GM19324 (cell line): ENCODE data around the gene DHRS7C.

ENCODE experiments used
- ATAC-seq: cut with Tn5 transposase; IDR thresholded peaks from one replicate; pipeline ENCODE4 v1.9.1; 2021; ENCODE audit warnings: mild to moderate bottlenecking, moderate library complexity; ENCODE audit not compliant: unreplicated experiment, low FRiP score

DHRS7C gene

GRCh38 chr17:9767432-9767991 is 23.9 kb downstream of the DHRS7C start:
- ATAC-seq = no peak

- ATAC-seq = no peak
Measured at GRCh38 chr17:9766970-9767369, 24.4 kb downstream of the DHRS7C start.

GRCh38 chr17:9765322-9765721 is 26.1 kb downstream of the DHRS7C start:
- no peak for ATAC-seq

- ATAC-seq = no peak
Measured at GRCh38 chr17:9763643-9764042, 27.7 kb downstream of the DHRS7C start.

GRCh38 chr17:9760266-9760665 is 31.1 kb downstream of the DHRS7C start:
- ATAC-seq = no peak

GRCh38 chr17:9755083-9755482 is 36.3 kb downstream of the DHRS7C start:
- no peak for ATAC-seq

GRCh38 chr17:9750524-9750923 is 40.9 kb downstream of the DHRS7C start:
- no peak for ATAC-seq

GRCh38 chr17:9729735-9730420 is 61.5 kb downstream of the DHRS7C start:
- ATAC-seq = no peak

GRCh38 chr17:9729034-9729650 is 62.2 kb downstream of the DHRS7C start:
- ATAC-seq = no peak

- ATAC-seq = no peak
Measured at GRCh38 chr17:9728564-9728963, 62.8 kb downstream of the DHRS7C start.

- no peak for ATAC-seq
Measured at GRCh38 chr17:9728005-9728404, 63.4 kb downstream of the DHRS7C start.

GRCh38 chr17:9726291-9726690 is 65.1 kb downstream of the DHRS7C start:
- no peak for ATAC-seq

GRCh38 chr17:9725575-9725974 is 65.8 kb downstream of the DHRS7C start:
- no peak for ATAC-seq
